Mammary epithelial cell (primary cell): Measurements from ENCODE around the gene RTN4RL1.

Source experiments
- EZH2 ChIP-seq: IDR thresholded peaks from 2 replicates; pipeline ENCODE4 v1.6.1; 2012; ENCODE audit warnings: low read length, inconsistent platforms, borderline replicate concordance
- TF ChIP-seq, protein P1 (sequence below), 2 donors: IDR thresholded peaks in 1 of 2; conservative IDR thresholded peaks in 1 of 2; 2 replicates each; pipeline ENCODE4 v1.5.1; 2011 to 2012; ENCODE audit warnings: inconsistent platforms in 2 of 2, low read length in 2 of 2, mild to moderate bottlenecking in 2 of 2, control low read depth in 1 of 2, low read depth in 1 of 2; ENCODE audit not compliant: insufficient read depth in 1 of 2; ENCODE audit errors: extremely low read depth in 1 of 2

DNA sequence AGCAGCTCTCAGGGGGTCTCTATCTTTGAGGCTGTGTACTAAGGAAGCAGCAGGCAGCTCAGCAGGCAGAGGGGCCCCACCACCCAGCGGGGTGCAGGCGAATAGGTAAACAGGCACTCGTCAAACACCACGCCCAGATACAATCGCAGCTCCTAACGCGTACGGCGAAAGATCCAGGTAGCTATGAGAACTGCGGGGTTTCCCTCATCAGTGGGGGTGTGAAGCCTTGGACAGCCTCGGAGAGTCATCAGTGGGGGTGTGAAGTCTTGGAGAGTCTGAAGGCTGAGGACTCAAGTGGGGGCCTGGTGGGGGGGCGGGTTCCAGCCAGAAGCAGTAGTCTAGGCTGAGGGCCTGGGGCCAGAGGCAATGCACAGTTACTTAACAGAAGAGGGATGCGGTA, 69.0 kb downstream of the RTN4RL1 start:
- TF ChIP-seq, protein P1, sequence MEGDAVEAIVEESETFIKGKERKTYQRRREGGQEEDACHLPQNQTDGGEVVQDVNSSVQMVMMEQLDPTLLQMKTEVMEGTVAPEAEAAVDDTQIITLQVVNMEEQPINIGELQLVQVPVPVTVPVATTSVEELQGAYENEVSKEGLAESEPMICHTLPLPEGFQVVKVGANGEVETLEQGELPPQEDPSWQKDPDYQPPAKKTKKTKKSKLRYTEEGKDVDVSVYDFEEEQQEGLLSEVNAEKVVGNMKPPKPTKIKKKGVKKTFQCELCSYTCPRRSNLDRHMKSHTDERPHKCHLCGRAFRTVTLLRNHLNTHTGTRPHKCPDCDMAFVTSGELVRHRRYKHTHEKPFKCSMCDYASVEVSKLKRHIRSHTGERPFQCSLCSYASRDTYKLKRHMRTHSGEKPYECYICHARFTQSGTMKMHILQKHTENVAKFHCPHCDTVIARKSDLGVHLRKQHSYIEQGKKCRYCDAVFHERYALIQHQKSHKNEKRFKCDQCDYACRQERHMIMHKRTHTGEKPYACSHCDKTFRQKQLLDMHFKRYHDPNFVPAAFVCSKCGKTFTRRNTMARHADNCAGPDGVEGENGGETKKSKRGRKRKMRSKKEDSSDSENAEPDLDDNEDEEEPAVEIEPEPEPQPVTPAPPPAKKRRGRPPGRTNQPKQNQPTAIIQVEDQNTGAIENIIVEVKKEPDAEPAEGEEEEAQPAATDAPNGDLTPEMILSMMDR (conservative IDR thresholded peaks at IDR 0.05 in 1 of 2, IDR thresholded peaks at IDR 0.05 in 1 of 2; ENCODE audit: extremely low read depth in 1 of 2, insufficient read depth in 1 of 2, low read depth in 1 of 2, low read length in 2 of 2): no peak
- TF ChIP-seq EZH2: no peak
